ENCODE measurements around the gene PAQR5.
"Not testable (repeated sequence)": the region's sequence is repeated elsewhere in the genome, so short reads cannot be mapped to it uniquely, and the experiment has no call there.

The PAQR5 gene

GRCh38 chr15:69325456-69325971, 26.8 kb downstream of the PAQR5 start:
- Histone ChIP-seq H3K36me3 (ENCODE audit: control insufficient read depth, insufficient read depth, low read length) (no peaks in the 10 kb centered on the region), H3K9me3 (ENCODE audit: control insufficient read depth, low read length) (no peaks in the 10 kb centered on the region), H3K4me3 (ENCODE audit: insufficient read depth, low read depth, low read length) (no peak overlapping the region), H3K4me1 (ENCODE audit: control insufficient read depth, insufficient read depth, low read length) (peaks cover 4% of the 10 kb centered on the region), H3K27me3 (ENCODE audit: control insufficient read depth, insufficient read depth, low read length, poor library complexity, severe bottlenecking) (no peaks in the 10 kb centered on the region), H3K27ac (ENCODE audit: insufficient read depth, low read depth, low read length, poor library complexity, severe bottlenecking) (no peak overlapping the region)
- WGBS, 2 experiments = 91 to 94% methylated on average over 7 of the region's 7 CpGs

GRCh38 chr15:69328080-69328479, 29.4 kb downstream of the PAQR5 start:
- no peak overlapping the region for H3K4me3 ChIP-seq (ENCODE audit: insufficient read depth, low read depth, low read length)
- peaks cover 4% of the 10 kb centered on the region for H3K4me1 ChIP-seq (ENCODE audit: control insufficient read depth, insufficient read depth, low read length)
- no peaks in the 10 kb centered on the region for H3K27me3 ChIP-seq (ENCODE audit: control insufficient read depth, insufficient read depth, low read length, poor library complexity, severe bottlenecking)
- no peaks in the 10 kb centered on the region for H3K9me3 ChIP-seq (ENCODE audit: control insufficient read depth, low read length)
- H3K36me3 ChIP-seq (ENCODE audit: control insufficient read depth, insufficient read depth, low read length) = no peaks in the 10 kb centered on the region
- WGBS, 2 experiments = 93% methylated on average over 1 of the region's 1 CpG; no CpG with 5 or more reads in 1 of the 2 experiments
- no peak overlapping the region for H3K27ac ChIP-seq (ENCODE audit: insufficient read depth, low read depth, low read length, poor library complexity, severe bottlenecking)

DNA sequence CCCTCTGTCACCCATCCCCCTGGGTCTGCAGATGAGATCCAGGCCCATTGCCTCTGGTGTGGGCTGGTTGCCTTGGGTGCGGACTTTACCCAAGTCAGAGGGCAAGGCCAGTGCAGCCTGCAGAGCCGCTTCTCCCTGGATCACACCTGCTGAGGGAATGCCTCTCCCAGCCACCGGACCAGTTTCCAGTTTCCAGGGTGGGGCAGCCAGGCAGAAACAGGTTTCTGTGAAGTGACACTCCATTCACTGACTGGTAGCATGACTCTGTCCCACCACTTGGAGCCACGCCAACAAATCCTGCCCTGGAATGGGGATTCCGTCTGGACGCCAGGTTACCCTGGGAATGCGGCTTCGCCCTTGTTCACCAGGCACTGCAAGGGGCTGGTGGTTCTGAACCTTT, 30.0 kb downstream of the PAQR5 start:
- Histone ChIP-seq H3K27ac (ENCODE audit: insufficient read depth, low read depth, low read length, poor library complexity, severe bottlenecking) (no peak overlapping the region), H3K9me3 (ENCODE audit: control insufficient read depth, low read length) (no peaks in the 10 kb centered on the region), H3K27me3 (ENCODE audit: control insufficient read depth, insufficient read depth, low read length, poor library complexity, severe bottlenecking) (no peaks in the 10 kb centered on the region), H3K36me3 (ENCODE audit: control insufficient read depth, insufficient read depth, low read length) (no peaks in the 10 kb centered on the region), H3K4me3 (ENCODE audit: insufficient read depth, low read depth, low read length) (no peak overlapping the region), H3K4me1 (ENCODE audit: control insufficient read depth, insufficient read depth, low read length) (peaks cover 4% of the 10 kb centered on the region)
- WGBS, 2 experiments = 83 to 85% methylated on average over 8 of the region's 8 CpGs

GRCh38 chr15:69337138-69337537, 38.4 kb downstream of the PAQR5 start:
- no peaks in the 10 kb centered on the region for H3K27me3 ChIP-seq (ENCODE audit: control insufficient read depth, insufficient read depth, low read length, poor library complexity, severe bottlenecking)
- H3K27ac ChIP-seq (ENCODE audit: insufficient read depth, low read depth, low read length, poor library complexity, severe bottlenecking) = no peak overlapping the region
- H3K4me3 ChIP-seq (ENCODE audit: insufficient read depth, low read depth, low read length) = no peak overlapping the region
- H3K9me3 ChIP-seq (ENCODE audit: control insufficient read depth, low read length) = no peaks in the 10 kb centered on the region
- no peaks in the 10 kb centered on the region for H3K36me3 ChIP-seq (ENCODE audit: control insufficient read depth, insufficient read depth, low read length)
- WGBS, 2 experiments = 86 to 90% methylated on average over 1 of the region's 1 CpG
- no peaks in the 10 kb centered on the region for H3K4me1 ChIP-seq (ENCODE audit: control insufficient read depth, insufficient read depth, low read length)

DNA sequence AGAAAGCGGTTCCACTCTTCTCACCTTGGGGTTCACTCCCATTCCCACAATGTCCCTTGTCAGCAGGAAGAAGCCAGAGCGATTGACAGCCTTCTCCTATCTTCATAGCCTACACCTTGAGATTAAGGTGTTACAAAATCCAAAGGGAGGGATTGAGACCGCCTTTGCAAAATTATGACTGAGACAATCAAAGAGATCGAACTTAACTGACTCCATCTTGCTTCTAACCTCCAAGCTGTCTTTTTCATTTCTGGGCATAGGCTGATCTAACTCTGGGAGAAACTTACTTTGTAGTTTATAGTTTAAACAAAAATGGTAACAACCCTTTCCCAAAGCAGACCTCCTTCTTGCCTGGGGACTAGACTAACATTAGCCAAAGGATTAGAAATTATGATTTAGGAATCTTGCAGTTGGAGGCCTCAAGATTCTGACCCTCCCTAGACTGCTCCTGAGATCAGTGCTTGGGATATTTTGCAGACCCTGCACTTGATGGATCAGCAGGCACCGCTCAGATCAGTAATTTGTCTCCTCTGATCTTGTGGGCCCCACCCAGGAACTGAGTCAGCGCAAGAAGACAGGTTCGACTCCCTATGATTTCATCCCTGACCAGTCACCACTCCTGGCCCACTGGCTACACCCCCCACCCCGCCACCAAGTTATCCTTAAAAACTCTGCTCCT, 40.0 kb downstream of the PAQR5 start:
- Histone ChIP-seq H3K27me3 (ENCODE audit: control insufficient read depth, insufficient read depth, low read length, poor library complexity, severe bottlenecking) (no peaks in the 10 kb centered on the region), H3K36me3 (ENCODE audit: control insufficient read depth, insufficient read depth, low read length) (no peaks in the 10 kb centered on the region), H3K9me3 (ENCODE audit: control insufficient read depth, low read length) (no peaks in the 10 kb centered on the region), H3K27ac (ENCODE audit: insufficient read depth, low read depth, low read length, poor library complexity, severe bottlenecking) (no peak overlapping the region), H3K4me3 (ENCODE audit: insufficient read depth, low read depth, low read length) (no peak overlapping the region), H3K4me1 (ENCODE audit: control insufficient read depth, insufficient read depth, low read length) (peaks cover 8% of the 10 kb centered on the region)
- WGBS, 2 experiments = 91 to 96% methylated on average over 7 of the region's 8 CpGs

GRCh38 chr15:69339214-69339543, 40.5 kb downstream of the PAQR5 start:
- H3K4me3 ChIP-seq (ENCODE audit: insufficient read depth, low read depth, low read length); H3K9me3 ChIP-seq (ENCODE audit: control insufficient read depth, low read length); H3K4me1 ChIP-seq (ENCODE audit: control insufficient read depth, insufficient read depth, low read length); H3K27ac ChIP-seq (ENCODE audit: insufficient read depth, low read depth, low read length, poor library complexity, severe bottlenecking); H3K27me3 ChIP-seq (ENCODE audit: control insufficient read depth, insufficient read depth, low read length, poor library complexity, severe bottlenecking); H3K36me3 ChIP-seq (ENCODE audit: control insufficient read depth, insufficient read depth, low read length): not testable (repeated sequence)
- WGBS, 2 experiments = 93 to 95% methylated on average over 6 of the region's 6 CpGs

DNA sequence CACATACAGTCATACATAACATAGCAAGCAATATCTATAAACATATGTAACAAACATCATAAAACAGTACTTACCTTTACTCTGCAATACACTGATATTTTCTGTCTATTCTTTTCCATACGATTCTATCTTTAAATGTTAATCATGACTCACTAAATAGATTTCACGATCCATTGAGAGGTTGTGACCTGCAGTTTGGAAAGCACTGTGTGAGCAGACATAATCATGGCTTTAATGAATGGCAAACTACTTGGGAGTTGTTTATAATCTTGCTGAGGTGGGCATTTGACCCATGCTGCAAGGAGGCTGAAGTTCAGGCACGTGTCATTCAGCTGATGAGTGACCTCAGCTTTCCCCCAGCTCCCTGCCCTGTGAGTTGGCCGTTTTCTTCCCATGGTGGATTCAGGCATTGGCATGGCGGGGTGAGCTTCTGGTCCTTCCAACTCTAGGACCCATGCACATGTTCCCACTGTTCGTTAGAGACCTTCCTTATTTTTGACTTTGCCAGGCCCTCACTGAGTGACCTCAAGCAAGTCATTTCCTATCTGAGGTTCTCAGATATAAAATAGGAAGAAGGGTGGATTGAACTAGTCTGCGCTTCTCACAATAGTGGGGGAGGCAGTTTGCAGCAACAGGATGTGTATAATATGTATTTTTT, 41.7 kb downstream of the PAQR5 start:
- Histone ChIP-seq H3K4me3 (ENCODE audit: insufficient read depth, low read depth, low read length) (no peak overlapping the region), H3K4me1 (ENCODE audit: control insufficient read depth, insufficient read depth, low read length) (peaks cover 8% of the 10 kb centered on the region), H3K27me3 (ENCODE audit: control insufficient read depth, insufficient read depth, low read length, poor library complexity, severe bottlenecking) (no peaks in the 10 kb centered on the region), H3K27ac (ENCODE audit: insufficient read depth, low read depth, low read length, poor library complexity, severe bottlenecking) (no peak overlapping the region), H3K9me3 (ENCODE audit: control insufficient read depth, low read length) (no peaks in the 10 kb centered on the region), H3K36me3 (ENCODE audit: control insufficient read depth, insufficient read depth, low read length) (no peaks in the 10 kb centered on the region)
- 89 to 92% methylated on average over 7 of the region's 7 CpGs for WGBS, 2 experiments

DNA sequence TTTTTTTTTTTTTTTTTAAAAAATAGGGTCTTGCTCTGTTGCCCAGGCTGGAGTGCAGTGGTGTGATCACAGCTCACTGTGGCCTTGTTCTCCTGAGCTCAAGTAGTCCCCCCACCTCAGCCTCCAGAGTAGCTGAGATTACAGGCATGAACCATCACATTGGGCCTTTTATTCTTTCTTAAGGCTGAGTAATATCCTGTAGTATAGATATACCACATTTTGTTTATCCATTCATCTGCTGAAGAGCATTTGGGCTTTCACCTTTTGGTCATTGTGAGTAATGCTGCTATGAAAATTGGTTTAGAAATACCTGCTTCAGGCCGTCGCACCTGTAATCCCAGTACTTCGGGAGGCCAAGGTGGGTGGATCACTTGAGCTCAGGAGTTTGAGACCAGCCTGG, 42.6 kb downstream of the PAQR5 start:
- 93 to 97% methylated on average over 3 of the region's 3 CpGs for WGBS, 2 experiments
- H3K27ac ChIP-seq (ENCODE audit: insufficient read depth, low read depth, low read length, poor library complexity, severe bottlenecking) = no peak overlapping the region

GRCh38 chr15:69342460-69343076, 43.9 kb downstream of the PAQR5 start:
- 45 to 54% methylated on average over 3 of the region's 3 CpGs for WGBS, 2 experiments
- H3K27ac ChIP-seq (ENCODE audit: insufficient read depth, low read depth, low read length, poor library complexity, severe bottlenecking) = no peak overlapping the region
- H3K36me3 ChIP-seq (ENCODE audit: control insufficient read depth, insufficient read depth, low read length) = no peaks in the 10 kb centered on the region
- peaks cover 8% of the 10 kb centered on the region for H3K4me1 ChIP-seq (ENCODE audit: control insufficient read depth, insufficient read depth, low read length)
- H3K9me3 ChIP-seq (ENCODE audit: control insufficient read depth, low read length) = no peaks in the 10 kb centered on the region
- no peaks in the 10 kb centered on the region for H3K27me3 ChIP-seq (ENCODE audit: control insufficient read depth, insufficient read depth, low read length, poor library complexity, severe bottlenecking)
- no peak overlapping the region for H3K4me3 ChIP-seq (ENCODE audit: insufficient read depth, low read depth, low read length)

More for the DNA sequence above, 42.6 kb downstream of the PAQR5 start:
- no peaks in the 10 kb centered on the region for H3K27me3 ChIP-seq (ENCODE audit: control insufficient read depth, insufficient read depth, low read length, poor library complexity, severe bottlenecking)
- no peaks in the 10 kb centered on the region for H3K36me3 ChIP-seq (ENCODE audit: control insufficient read depth, insufficient read depth, low read length)
- H3K4me1 ChIP-seq (ENCODE audit: control insufficient read depth, insufficient read depth, low read length) = peaks cover 8% of the 10 kb centered on the region
- H3K9me3 ChIP-seq (ENCODE audit: control insufficient read depth, low read length) = no peaks in the 10 kb centered on the region
- no peak overlapping the region for H3K4me3 ChIP-seq (ENCODE audit: insufficient read depth, low read depth, low read length)

DNA sequence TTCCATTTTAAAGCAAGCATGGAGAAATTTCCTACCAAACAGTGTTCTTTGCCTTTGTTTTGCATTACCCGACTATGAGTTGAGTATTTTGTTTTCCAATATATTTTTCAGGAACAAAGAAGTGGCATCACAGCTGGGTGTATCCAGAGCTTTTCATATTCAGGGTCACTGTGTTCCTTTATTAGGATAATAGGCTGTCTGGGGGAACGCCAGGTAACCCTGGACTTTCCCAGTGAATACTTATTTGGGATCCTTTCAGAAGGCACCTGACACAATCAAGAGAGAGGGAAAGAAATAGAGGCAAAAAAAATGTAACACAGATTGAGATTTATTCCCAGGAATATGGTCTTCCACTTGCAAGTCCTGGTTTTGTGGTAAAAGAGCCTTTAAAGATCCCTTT, 44.4 kb downstream of the PAQR5 start:
- no peaks in the 10 kb centered on the region for H3K36me3 ChIP-seq (ENCODE audit: control insufficient read depth, insufficient read depth, low read length)
- H3K4me1 ChIP-seq (ENCODE audit: control insufficient read depth, insufficient read depth, low read length) = peaks cover 8% of the 10 kb centered on the region
- whole genome bisulfite sequencing, 2 experiments = 26 to 33% methylated on average over 2 of the region's 2 CpGs
- H3K4me3 ChIP-seq (ENCODE audit: insufficient read depth, low read depth, low read length) = no peak overlapping the region
- no peaks in the 10 kb centered on the region for H3K9me3 ChIP-seq (ENCODE audit: control insufficient read depth, low read length)
- H3K27ac ChIP-seq (ENCODE audit: insufficient read depth, low read depth, low read length, poor library complexity, severe bottlenecking) = no peak overlapping the region
- no peaks in the 10 kb centered on the region for H3K27me3 ChIP-seq (ENCODE audit: control insufficient read depth, insufficient read depth, low read length, poor library complexity, severe bottlenecking)
